ENCODE results near the gene BRCC3. TPM values are rescaled to one million over a fixed set of nuclear protein-coding genes. Genes with fewer than 3 reads are reported as not detected.

BRCC3 gene
- total and polyA plus RNA-seq, 10 of the 15 experiments (the other 5 are each of a cell fraction or from before 2014, with no cell fraction given) = 15.5 to 57.5 (median 35.6) TPM

- no peak for TF ChIP-seq BCLAF1 (IDR thresholded peaks at IDR 0.05)
- TF ChIP-seq CBFB (IDR thresholded peaks at IDR 0.05; ENCODE audit: low read depth) = no peak
- TF ChIP-seq SMAD1 (IDR thresholded peaks at IDR 0.05; ENCODE audit: low read depth, partially characterized antibody) = no peak
- no peak for TF ChIP-seq SMC3 (IDR thresholded peaks at IDR 0.05; ENCODE audit: borderline replicate concordance, low read length)
- no peak for TF ChIP-seq SP1 (IDR thresholded peaks at IDR 0.05; ENCODE audit: low read depth, low read length)
- no peak for TF ChIP-seq EP300 (IDR thresholded peaks at IDR 0.05; ENCODE audit: borderline replicate concordance in 1 of 2, control insufficient read depth in 1 of 2, low read depth in 2 of 2, low read length in 2 of 2)
- TF ChIP-seq HCFC1 (IDR thresholded peaks at IDR 0.05; ENCODE audit: low read length) = no peak
- no peak for TF ChIP-seq TARDBP (IDR thresholded peaks at IDR 0.05; ENCODE audit: borderline replicate concordance)
- no peak for TF ChIP-seq STAT1 (conservative IDR thresholded peaks at IDR 0.05)
- TF ChIP-seq RAD51 (IDR thresholded peaks at IDR 0.05) = no peak
- 0 out of 2 replicates have a peak, but pooled peaks have one; percentile 17 for TF ChIP-seq NR2F1 (conservative IDR thresholded peaks at IDR 0.05)
- no peak for TF ChIP-seq ATF7 (IDR thresholded peaks at IDR 0.05; ENCODE audit: low read depth)
- no peak for TF ChIP-seq IRF4 (IDR thresholded peaks at IDR 0.05; ENCODE audit: low read depth, low read length)
- TF ChIP-seq POLR2AphosphoS2 (IDR thresholded peaks at IDR 0.05; ENCODE audit: low read depth, low read length) = peak; percentile 58; the same call in 1 of the 2 replicates
- no peak for TF ChIP-seq GATAD2B (conservative IDR thresholded peaks at IDR 0.05; ENCODE audit: low read depth)
- TF ChIP-seq E4F1 (IDR thresholded peaks at IDR 0.05; ENCODE audit: borderline replicate concordance, partially characterized antibody) = no peak
- no peak for TF ChIP-seq BCL11A (IDR thresholded peaks at IDR 0.05; ENCODE audit: low read depth, low read length)
- TF ChIP-seq SKIL (IDR thresholded peaks at IDR 0.05; ENCODE audit: low read depth, poor library complexity, severe bottlenecking) = no peak
- no peak for TF ChIP-seq IKZF2 (IDR thresholded peaks at IDR 0.05)
- no peak for TF ChIP-seq SREBF2 (IDR thresholded peaks at IDR 0.05; ENCODE audit: low read length)
- no peak for TF ChIP-seq IRF5 (IDR thresholded peaks at IDR 0.05; ENCODE audit: borderline replicate concordance)
- no peak for TF ChIP-seq ZZZ3 (IDR thresholded peaks at IDR 0.05; ENCODE audit: control insufficient read depth, insufficient read length, low read depth)
- TF ChIP-seq NBN (IDR thresholded peaks at IDR 0.05) = no peak
Observed at GRCh38 chrX:155070975-155071693, at the start of gene BRCC3, which contains the start of the genes CMC4 and MTCP1 (continued).
